Measurements from ENCODE around the gene JCHAIN. TPM values are rescaled to one million over a fixed set of nuclear protein-coding genes. Genes with fewer than 3 reads are reported as not detected.

Gene JCHAIN
- total RNA-seq, 1 experiment from 2014 or later: not detected

DNA sequence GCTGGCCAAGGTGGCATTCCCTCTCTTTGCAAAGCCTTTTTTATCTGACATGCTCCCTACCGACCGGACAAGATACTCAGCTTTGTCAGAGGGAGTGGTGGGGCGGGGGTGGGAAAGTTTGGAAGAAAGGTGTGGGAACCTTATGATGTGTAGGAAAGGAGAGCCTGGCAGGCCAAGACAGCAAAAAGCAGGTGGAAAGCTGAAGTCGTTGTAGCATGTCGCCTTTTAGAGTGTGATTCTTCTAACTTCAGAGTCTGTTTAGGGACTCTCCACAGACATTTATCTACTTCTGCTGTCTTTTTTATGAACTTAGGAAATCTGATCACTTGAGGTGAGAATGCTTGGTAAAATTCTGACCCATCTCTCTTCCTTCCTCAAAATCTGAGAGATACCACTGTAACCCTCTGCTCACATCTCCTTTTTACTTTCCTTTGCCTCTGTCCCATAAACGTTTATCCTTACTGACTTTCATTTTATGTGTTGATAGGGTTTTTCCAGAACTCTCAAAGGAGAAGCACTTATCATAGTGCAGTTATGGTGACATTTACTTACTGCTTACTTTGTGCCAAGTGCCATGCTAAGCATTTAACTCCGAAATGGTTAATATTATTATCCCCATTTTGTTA, 47.3 kb upstream of the JCHAIN start:
- Mint-ChIP-seq H3K27me3 (ENCODE audit: insufficient read depth, unreplicated experiment) (no peaks in the 10 kb centered on the region), H3K36me3 (ENCODE audit: insufficient read depth, unreplicated experiment) (peaks cover 12% of the 10 kb centered on the region), H3K9me3 (ENCODE audit: unreplicated experiment) (no peaks in the 10 kb centered on the region), H3K27ac (ENCODE audit: low read depth, unreplicated experiment) (no peak overlapping the region), H3K4me3 (ENCODE audit: unreplicated experiment) (peak overlapping the region; percentile 31), H3K4me1 (ENCODE audit: insufficient read depth, unreplicated experiment) (peaks cover 38% of the 10 kb centered on the region)
- ChIA-PET POLR2A (interaction anchor here (1.9 to 3.2 kb wide), 2 partner anchors 8 to 21 kb away, joined by 7 to 14 read pairs; no protein-coding TSS in a partner anchor), CTCF (interaction anchor here (0.6 to 2.0 kb wide), 2 partner anchors 9 to 995 kb away, joined by 4 read pairs; partner anchors contain the start of gene RUFY3)
- no peak for TF ChIP-seq CTCF (IDR thresholded peaks at IDR 0.05; ENCODE audit: unreplicated experiment)
- BruUV-seq (replicated peaks): no TSS peak
- DNase-seq (ENCODE audit: unreplicated experiment): no peak
- intact Hi-C loops (cut with micrococcal nuclease): no loop called here

DNA sequence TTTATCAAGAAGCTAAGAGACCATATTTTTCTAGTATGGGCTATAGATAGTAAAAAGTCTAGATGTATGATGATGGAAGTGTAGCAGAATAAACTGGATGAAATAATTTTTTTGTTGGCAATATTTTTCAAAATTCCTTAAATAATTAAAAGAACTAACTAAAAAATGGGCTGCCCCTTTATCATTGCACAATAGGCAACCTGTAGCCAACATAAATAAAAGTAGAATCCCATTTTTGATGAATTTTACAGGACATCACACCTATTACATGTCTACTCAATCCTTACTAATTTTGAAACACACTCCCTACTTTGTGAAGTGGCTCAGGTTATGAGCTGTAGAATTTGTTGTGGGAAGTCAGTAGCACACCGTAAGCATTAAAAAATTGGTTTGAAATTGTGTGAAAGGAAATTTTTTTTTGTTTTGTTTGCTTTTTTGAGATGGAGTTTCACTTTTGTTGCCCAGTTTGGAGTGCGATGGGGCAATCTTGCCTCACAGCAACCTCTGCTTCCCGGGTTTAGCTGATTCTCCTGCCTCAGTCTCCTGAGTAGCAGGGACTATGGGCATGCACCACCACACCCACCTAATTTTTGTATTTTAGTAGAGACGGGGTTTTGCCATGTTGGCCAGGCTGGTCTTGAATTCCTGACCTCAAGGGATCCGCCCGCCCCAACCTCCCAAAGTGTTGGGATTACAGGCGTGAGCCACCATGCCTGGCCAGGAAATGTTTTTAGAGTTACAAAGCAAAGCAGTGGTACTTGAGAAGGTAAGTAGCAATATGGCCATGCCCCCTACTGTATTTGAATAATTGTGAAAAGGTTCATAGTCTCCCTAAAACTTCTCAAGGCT, 46.5 kb upstream of the JCHAIN start:
- Mint-ChIP-seq H3K27me3 (ENCODE audit: insufficient read depth, unreplicated experiment) (no peaks in the 10 kb centered on the region), H3K27ac (ENCODE audit: low read depth, unreplicated experiment) (no peak overlapping the region), H3K4me1 (ENCODE audit: insufficient read depth, unreplicated experiment) (peaks cover 38% of the 10 kb centered on the region), H3K4me3 (ENCODE audit: unreplicated experiment) (no peak overlapping the region), H3K36me3 (ENCODE audit: insufficient read depth, unreplicated experiment) (peaks cover 8% of the 10 kb centered on the region), H3K9me3 (ENCODE audit: unreplicated experiment) (no peaks in the 10 kb centered on the region)
- BruUV-seq (replicated peaks): no TSS peak
- CTCF ChIA-PET: interaction anchor here (0.6 to 2.0 kb wide), 4 partner anchors 9 to 994 kb away, joined by 4 read pairs; partner anchors contain the start of gene RUFY3
- intact Hi-C loops (cut with micrococcal nuclease): no loop called here
- TF ChIP-seq CTCF (IDR thresholded peaks at IDR 0.05; ENCODE audit: unreplicated experiment): no peak
- no peak for DNase-seq (ENCODE audit: unreplicated experiment)
- POLR2A ChIA-PET: interaction anchor here (1.3 to 3.2 kb wide), 4 partner anchors 9 to 22 kb away, joined by 5 to 14 read pairs (median 8); partner anchors contain the start of gene RUFY3

GRCh38 chr4:70712150-70712549, 45.8 kb upstream of the JCHAIN start:
- peaks cover 6% of the 10 kb centered on the region for H3K36me3 Mint-ChIP-seq (ENCODE audit: insufficient read depth, unreplicated experiment)
- POLR2A ChIA-PET: interaction anchor here (1.3 to 3.2 kb wide), 4 partner anchors 8 to 23 kb away, joined by 5 to 14 read pairs (median 8); partner anchors contain the start of gene RUFY3
- no TSS peak for BruUV-seq (replicated peaks)

More at GRCh38 chr4:70712150-70712549, 45.8 kb upstream of the JCHAIN start:
- CTCF ChIA-PET: interaction anchor here (0.7 to 1.2 kb wide), 3 partner anchors 9 to 22 kb away, joined by 3 to 4 read pairs (median 4); partner anchors contain the start of gene RUFY3
- Mint-ChIP-seq H3K9me3 (ENCODE audit: unreplicated experiment) (no peaks in the 10 kb centered on the region), H3K4me1 (ENCODE audit: insufficient read depth, unreplicated experiment) (peaks cover 38% of the 10 kb centered on the region), H3K4me3 (ENCODE audit: unreplicated experiment) (no peak overlapping the region), H3K27me3 (ENCODE audit: insufficient read depth, unreplicated experiment) (no peaks in the 10 kb centered on the region), H3K27ac (ENCODE audit: low read depth, unreplicated experiment) (peak overlapping the region; percentile 17)
- TF ChIP-seq CTCF (IDR thresholded peaks at IDR 0.05; ENCODE audit: unreplicated experiment): no peak
- DNase-seq (ENCODE audit: unreplicated experiment): no peak
- intact Hi-C loops (cut with micrococcal nuclease): no loop called here
